GM12801 (cell line): ENCODE data around the gene LAD1.

Experiments
- CTCF ChIP-seq: IDR thresholded peaks from one replicate; pipeline ENCODE4 v1.5.1; 2011; ENCODE audit warnings: control low read depth; ENCODE audit not compliant: insufficient read length; ENCODE audit errors: extremely low read depth

LAD1 gene

GRCh38 chr1:201405484-201405831 is 6.3 kb upstream of the LAD1 start:
- no peak for TF ChIP-seq CTCF

DNA sequence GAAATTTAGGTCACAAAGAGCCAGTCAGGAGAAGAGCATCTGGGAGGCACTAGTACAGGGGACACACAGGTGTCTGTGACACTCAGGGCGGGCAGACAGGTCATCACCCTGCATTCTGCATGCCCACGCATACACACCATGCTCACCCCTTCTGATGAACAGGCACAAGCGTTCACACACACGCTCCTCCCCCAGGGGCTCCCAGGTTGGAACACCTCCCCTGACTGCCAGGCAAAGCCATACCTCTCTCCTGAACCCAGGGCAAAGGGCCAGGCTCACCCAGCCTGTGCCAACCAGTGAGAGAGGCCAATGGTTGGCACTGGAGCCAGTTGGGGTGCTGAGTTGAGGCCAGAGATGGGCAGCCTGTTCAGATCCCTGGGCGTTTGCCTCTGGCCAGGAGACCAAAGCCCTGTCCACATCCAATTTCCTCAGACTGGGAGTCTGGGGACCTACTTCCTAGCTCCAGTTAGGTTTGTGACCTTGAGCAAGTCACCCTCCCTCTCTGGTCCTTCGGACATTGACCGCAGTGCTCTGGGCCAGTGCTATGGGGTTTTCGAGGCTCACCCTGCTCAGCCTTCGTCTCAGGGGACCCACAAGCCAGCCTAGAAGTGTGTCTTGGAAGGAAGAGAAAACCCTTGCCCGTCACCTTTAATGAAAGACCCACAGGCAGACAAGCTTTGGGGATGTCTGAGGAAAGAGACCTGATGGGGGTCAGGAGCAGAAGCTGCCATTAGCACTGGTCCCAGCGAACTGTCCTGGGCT is 5.8 kb upstream of the LAD1 start:
- no peak for TF ChIP-seq CTCF

DNA sequence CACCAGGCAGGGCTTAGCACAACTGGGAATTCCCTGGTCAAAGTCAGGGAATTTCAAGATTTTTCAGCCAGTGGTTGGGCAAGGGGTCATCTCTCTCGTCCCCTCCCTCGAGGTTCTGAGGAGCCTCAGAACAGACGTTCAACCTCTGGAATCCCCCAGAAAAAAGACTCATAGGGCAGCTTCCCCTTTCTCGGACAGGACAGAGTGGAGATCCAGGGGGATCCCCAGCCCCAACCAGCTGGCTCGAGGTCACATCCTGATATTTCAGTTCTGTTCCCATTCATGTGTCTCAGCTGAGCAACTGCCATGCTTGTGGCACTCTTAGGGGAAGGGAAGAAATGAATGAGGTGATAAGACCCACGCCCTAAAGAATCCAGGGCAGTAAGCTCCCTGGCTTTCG is 4.9 kb upstream of the LAD1 start:
- TF ChIP-seq CTCF, result no peak

DNA sequence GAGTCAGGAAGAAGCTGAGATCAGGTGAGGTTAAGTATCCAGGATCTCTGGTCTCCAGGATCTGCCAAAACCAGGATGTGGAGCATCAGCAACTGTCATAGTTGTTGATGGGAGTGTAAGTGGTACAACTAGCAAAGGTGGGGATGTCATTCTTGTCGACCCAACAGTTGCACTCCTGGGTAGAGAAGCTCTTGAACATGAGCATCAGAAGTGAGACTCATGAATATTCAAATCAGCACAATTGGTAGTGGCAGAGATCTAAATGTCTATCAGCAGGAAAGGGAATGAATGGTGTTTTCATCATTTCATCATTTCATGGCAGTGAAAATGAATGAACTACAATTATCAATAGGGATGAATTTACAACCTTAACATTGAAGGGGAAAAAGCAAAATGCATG is 4.2 kb upstream of the LAD1 start:
- TF ChIP-seq CTCF, result no peak

DNA sequence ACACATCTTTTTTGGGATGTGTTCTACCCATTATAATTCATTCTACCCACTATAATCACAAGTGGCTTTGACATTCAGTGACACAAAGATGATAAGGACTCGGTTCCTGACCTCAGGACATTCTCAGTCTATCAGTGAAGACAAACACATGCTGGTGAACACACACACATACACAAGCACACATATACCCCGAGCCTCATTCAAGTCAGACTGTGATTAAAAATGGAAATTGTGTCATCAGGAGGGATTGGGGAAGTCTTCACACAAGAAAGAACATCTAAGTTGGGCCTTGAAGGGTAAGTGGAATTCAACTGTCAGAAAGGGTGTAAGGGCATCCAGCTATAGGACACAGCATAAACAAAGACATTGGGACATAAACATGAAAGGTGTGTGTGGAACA is 2.6 kb upstream of the LAD1 start:
- no peak for TF ChIP-seq CTCF

DNA sequence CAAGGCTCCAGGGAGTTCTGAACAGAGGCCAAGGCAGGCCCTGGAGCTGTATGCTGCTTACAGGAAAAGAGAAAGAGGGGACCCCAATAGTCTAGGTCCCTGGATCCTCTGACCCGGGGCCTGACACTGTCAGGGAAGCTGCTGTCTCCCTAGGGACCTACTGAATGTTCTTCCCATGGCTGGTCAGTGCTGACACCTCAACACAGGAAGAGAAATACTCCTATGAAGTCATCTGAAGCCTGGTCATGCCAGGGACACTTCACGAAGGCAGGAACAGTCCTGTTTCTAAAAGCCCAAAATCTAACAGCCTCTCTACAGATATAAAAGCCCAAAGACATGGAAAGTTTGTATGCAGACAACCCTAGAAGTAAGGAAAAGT is 1.7 kb upstream of the LAD1 start:
- TF ChIP-seq CTCF, result no peak

DNA sequence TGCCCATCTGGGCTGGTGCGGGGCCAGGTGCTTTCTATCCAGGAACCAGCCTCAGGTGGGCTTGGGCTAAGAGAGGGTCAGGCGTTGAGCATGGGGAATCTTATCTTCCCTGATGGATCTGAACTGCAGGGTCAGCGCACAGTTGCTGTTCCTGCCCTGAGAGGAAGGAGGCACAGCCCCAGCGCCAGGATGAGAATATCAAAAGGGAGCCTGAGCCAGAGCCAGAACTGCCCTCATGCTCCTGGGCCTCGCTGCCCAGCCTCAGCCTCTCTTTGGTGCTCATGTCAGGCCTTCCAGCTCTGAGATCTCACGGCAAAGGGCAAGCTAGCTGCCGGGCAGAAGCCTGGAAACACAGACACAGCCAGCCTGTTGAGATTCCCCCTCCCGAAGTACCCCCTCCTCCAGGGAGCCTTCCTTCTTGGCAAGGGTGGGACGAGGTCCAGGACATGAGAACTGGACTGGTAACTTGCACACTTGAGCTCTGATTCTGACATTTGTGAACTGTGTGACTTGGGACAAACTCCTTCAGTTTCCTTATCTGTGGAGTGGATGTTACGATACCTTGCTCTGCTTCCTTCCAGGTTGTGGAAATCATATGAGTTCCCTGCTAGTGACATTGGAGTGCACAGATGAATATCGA is 1.2 kb upstream of the LAD1 start:
- no peak for TF ChIP-seq CTCF
